ENCODE results near the gene OR6J1.

GRCh38 chr14:22640192-22640591 is 4.0 kb downstream of the OR6J1 start:
- TF ChIP-seq CTCF (IDR thresholded peaks at IDR 0.05), result no peak
- no peak for TF ChIP-seq POLR2A (IDR thresholded peaks at IDR 0.05)
